Measurements from ENCODE around the gene GET4.
A peak's percentile ranks its signal among the peaks of the same experiment; 100 is the strongest.
"Not testable (repeated sequence)": the region's sequence is repeated elsewhere in the genome, so short reads cannot be mapped to it uniquely, and the experiment has no call there.

GET4 gene

GRCh38 chr7:845731-846130 is 30.6 kb upstream of the GET4 start:
- DNase-seq (ENCODE audit: low spot score), result no peak

DNA sequence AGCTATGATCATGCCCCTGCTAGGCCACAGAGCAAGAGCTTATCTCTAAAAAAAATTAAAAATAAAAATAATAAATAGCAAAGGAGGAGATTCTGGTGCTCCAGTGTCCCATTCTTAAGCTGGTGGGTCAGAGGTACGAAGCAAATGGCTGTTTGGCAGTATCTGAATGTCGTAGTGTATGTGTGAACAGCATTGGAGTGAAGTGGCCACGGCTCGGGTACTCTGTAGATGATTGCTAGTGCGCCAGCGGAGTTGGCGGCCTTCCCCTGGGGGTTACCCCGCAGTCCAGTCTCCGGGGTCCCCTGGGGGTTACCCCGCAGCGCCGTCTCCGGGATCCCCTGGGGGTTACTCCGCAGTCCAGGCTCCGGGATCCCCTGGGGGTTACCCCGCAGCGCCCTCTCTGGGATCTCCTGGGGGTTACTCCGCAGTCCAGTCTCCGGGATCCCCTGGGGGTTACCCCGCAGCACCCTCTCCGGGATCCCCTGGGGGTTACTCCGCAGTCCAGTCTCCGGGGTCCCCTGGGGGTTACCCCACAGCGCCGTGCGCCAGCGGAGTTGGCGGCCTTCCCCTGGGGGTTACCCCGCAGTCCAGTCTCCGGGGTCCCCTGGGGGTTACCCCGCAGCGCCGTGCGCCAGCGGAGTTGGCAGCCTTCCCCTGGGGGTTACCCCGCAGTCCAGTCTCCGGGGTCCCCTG is 29.2 kb upstream of the GET4 start:
- not testable (repeated sequence) for DNase-seq (ENCODE audit: low spot score)

GRCh38 chr7:847728-848127 is 28.6 kb upstream of the GET4 start:
- not testable (repeated sequence) for DNase-seq (ENCODE audit: low spot score)

GRCh38 chr7:849145-849544 is 27.2 kb upstream of the GET4 start:
- no peak for DNase-seq (ENCODE audit: low spot score)

DNA sequence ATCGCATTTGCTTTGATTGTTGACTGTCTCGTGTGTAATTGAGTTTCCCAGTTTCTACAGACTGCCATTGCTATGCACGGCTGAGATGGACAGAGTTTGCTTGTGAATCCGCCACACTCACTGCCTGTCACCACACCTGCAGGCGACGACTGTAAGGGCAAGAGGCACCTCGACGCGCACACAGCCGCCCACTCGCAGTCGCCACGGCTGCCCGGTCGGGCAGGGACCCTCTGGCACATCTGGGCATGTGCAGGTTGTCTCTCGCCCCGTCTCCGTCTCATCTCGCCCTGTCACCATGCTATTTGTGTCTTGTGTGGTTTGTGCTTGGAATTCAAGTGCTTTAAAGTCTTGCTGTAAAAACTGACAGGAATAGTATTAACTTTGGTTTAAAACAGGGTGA is 26.6 kb upstream of the GET4 start:
- no peak for DNase-seq (ENCODE audit: low spot score)

GRCh38 chr7:851204-851603 is 25.1 kb upstream of the GET4 start:
- DNase-seq (ENCODE audit: low spot score), result no peak

DNA sequence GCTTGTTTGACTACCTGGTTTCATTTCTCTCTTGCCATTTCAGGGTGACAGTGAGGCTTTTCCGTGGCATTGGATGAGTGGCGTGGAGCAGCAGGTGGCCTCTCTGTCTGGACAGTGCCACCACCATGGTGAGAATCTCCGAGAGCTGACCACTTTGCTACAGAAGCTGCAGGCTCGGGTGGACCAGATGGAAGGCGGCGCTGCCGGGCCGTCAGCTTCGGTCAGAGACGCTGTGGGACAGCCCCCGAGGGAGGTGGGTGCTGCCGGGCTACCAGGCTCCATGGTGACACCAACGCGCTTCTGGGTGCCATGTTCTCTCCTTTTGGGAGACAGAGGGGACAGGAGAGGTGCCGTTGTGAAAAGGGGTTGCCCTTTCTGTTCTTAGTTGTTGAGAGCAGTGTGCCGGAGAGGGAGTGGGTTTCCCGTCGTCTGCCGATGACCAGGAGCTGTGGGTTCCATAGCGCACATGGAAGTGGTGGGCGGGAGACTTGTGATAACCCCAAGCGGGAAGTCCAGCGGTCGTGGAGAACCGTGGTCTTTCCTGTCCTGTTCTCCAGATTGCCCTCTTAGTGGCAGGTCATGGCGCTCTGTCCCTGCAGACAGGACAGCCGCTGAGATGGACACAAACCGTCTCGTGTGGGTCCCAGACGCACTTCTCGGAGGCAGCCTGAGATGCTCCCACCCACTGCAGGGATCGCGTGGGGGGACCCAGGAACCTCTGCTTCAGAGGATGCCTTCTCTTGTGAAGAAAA is 22.8 kb upstream of the GET4 start:
- no peak for DNase-seq (ENCODE audit: low spot score)

DNA sequence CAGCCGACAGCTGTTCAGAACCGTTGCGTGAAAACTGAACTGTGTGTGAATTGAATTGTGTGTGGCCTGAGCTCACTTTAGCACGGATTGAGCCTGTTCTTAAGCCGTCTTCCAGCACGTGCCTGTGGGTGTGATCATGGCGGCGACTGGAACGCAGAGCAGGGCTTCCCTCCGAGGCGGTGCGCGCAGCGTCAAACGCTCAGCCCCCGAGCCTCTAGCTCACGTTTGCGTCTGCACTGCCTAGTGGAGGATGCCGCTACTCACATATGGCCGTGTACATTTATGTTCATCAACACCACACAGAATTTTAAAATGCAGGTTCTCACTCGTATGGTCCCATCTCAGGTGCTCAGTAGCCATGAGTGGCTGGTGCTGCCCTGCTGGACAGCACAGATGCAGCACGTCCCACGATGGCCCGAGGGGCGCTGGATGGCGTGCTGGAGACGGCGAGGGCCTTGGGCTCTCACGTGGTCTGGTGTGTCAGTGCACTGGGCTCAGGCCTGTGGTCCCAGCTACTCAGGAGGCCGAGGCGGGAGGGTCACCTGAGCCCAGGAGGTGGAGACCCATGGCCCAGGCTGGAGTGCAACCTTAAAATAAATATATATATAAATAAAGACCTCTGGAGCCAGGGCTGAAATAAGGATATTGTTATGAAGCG is 22.1 kb upstream of the GET4 start:
- DNase-seq (ENCODE audit: low spot score), result no peak

DNA sequence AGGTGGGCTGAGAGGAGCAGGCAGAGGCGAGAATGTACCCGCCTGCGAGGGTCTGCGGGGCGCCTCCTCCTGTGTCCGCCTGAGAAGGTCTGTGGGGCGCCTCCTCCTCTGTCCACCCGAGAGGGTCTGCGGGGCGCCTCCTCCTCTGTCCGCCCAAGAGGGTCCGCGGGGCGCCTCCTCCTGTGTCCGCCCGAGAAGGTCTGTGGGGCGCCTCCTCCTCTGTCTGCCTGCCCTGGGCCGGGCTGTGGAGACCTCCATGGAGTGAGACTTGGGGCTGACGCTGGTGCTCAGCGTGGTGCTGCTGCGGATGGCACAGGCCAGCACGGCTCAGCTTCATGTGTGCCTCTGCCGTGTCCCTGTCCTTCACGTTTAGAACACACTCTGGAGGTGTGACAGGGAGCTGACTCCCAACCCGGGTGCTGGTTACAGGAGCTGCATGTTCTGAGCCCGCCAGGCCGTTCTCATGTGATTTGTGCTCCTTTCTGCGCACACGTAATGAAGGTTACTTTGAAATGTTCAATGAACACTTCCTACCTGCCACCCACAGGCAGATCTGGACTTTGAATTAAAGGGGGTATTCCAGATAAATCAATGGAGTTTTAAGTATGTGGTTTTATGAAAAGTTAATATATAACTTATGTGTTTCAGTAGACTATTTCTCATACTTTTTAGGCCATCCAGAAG is 20.5 kb upstream of the GET4 start:
- no peak for DNase-seq (ENCODE audit: low spot score)

DNA sequence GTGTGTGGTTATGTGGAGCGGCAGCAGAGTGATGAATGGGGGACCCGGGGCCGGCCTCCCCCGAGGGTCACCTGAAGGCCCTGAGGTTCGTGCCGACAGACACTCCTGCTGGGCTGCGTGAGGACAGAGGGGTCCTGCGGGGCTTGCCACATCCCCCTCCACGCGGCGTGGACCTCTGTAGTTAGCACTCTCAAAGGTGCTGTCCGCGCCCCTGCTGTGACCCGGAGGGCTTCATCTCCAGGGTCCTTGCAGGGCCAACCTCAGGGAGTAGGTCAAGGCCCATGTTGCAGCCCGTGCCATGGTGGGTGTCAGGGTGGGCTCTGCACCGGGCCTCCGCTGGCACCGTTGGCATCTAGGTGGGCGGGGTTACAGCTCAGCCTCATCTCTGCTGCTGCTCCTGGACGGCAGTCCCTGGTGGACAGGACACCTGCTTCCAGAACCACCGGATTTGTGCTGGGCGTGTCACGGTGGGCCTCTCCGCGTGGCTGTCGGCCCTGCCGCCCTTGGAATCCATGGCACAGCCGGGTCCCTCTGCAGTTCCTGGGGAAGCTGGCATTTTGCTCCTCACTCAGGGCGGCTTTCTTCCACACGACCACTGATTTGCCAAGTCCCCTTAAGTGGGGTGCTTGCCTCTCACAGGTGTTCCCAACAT is 19.8 kb upstream of the GET4 start:
- DNase-seq (ENCODE audit: low spot score), result no peak

- DNase-seq (ENCODE audit: low spot score), result no peak
Observed at GRCh38 chr7:857661-858060, 18.7 kb upstream of the GET4 start.

GRCh38 chr7:859359-860030 is 16.9 kb upstream of the GET4 start:
- DNase-seq (ENCODE audit: low spot score), result peak; percentile 45

DNA sequence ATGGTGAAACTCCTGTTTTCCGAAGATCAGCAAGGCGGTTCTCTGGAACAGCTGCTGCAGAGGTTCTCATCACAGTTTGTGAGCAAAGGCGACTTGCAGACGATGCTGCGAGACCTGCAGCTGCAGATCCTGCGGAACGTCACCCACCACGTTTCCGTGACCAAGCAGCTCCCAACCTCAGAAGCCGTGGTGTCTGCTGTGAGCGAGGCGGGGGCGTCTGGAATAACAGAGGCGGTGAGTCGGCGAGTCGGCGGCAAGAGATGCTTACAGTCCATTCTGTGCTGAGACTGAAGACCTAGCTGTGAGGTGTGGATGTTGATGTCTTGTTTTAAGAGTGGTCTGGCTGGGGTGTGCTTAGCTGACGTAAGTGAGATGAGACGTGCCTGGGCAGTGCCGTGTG is 16.2 kb upstream of the GET4 start:
- DNase-seq (ENCODE audit: low spot score), result no peak

DNA sequence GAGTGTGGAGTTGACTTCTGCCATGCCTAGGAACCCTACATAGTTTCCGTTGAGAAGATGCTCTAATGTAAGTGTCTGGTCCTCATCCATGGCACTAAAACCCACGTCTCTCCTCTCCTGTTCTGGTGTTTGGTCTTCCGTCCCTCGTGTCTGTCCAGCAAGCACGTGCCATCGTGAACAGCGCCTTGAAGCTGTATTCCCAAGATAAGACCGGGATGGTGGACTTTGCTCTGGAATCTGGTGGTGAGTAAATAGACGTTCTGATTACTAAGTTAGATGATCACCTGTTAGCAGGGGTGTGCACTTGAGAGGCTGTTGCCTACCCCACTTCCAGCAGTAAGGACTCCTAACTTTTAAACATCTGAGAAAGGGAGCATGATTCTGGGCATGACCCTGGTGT is 15.1 kb upstream of the GET4 start:
- DNase-seq (ENCODE audit: low spot score), result no peak

GRCh38 chr7:862157-862556 is 14.2 kb upstream of the GET4 start:
- DNase-seq (ENCODE audit: low spot score), result no peak

GRCh38 chr7:863106-863505 is 13.2 kb upstream of the GET4 start:
- no peak for DNase-seq (ENCODE audit: low spot score)

- no peak for DNase-seq (ENCODE audit: low spot score)
Observed at GRCh38 chr7:865921-866320, 10.4 kb upstream of the GET4 start.

DNA sequence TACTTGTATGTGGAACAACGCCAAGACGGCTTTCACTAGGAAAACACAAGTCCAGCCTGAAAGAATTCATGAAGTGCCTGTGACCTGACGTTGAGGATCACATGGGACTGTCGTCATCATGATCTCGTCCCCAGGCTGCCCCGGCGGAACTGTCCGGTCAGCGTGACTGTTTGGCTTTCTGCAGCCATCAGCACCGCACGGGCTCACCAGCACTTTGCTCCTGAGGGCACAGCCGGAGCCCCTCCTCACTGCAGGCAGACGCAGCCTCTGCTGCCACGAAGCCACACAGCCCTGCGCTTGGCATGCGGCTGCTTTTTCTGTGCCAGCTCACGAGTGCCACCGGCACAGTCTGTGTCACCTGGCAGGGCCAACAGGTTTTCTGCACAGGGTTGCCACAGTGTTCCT is 9.4 kb upstream of the GET4 start:
- DNase-seq (ENCODE audit: low spot score), result no peak

DNA sequence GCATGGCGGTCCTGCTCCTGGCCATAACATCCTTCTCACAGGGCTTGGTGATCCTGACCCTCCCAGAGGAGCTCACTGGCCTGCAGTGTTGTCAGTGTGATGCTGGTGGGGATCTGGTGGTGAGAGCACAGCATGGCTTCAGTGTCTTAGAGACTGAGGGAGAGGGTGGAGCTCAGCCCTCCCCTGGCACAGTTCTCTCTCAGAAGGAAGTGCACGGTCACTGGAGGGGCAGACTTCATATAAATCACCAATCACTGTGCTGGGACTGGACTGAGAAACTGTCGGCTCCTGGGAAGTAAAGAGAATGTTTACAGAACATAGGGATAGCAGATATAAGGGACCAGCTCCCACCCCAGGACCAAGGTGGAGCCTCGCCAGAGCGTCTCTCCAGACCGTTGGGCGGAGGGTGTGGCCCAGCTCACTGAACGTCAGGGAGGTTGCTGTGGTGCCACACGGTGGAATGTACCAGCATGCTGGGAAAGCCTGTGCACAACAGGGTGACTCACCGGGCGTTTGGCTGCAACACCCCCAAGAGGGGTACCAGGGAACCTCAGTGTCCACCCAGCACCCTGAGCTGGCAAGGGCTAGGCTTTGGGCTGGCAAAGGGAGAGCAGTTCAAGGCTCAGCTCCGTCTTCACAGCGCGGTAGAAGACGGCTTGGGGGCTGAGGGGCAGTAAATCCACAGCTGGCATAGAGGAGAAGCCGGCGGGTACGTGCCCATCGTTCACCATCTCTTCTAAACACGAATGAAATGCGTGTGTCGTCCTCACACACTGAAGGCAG is 8.8 kb upstream of the GET4 start:
- DNase-seq (ENCODE audit: low spot score), result peak; percentile 54

GRCh38 chr7:868189-868486 is 8.2 kb upstream of the GET4 start:
- no peak for DNase-seq (ENCODE audit: low spot score)

GRCh38 chr7:869348-869747 is 7.0 kb upstream of the GET4 start:
- no peak for DNase-seq (ENCODE audit: low spot score)

Data from SW480 (cell line).